ENCODE data around the gene ZNF853.

- TF ChIP-seq CTCF (IDR thresholded peaks at IDR 0.05) (no peak), POLR2A (IDR thresholded peaks at IDR 0.05) (no peak)
Measured at GRCh38 chr7:6600093-6600492, 15.3 kb upstream of the ZNF853 start.
